MM.1S (cell line): ENCODE results near the gene C10orf90.

ENCODE experiments used
- EZH2 ChIP-seq: fragments of 300-600 bp; sonication (generic); optimal IDR thresholded peaks from 2 replicates; pipeline ENCODE3; 2017; ENCODE audit warnings: low read depth, mild to moderate bottlenecking, antibody characterized with exemption, low read length, mixed read lengths
- TF ChIP-seq, protein P1 (sequence below): fragments of 300-600 bp; sonication (generic); IDR thresholded peaks from 2 replicates; pipeline ENCODE4 v1.5.1; 2016; ENCODE audit warnings: antibody characterized with exemption, low read length, mixed read lengths

DNA sequence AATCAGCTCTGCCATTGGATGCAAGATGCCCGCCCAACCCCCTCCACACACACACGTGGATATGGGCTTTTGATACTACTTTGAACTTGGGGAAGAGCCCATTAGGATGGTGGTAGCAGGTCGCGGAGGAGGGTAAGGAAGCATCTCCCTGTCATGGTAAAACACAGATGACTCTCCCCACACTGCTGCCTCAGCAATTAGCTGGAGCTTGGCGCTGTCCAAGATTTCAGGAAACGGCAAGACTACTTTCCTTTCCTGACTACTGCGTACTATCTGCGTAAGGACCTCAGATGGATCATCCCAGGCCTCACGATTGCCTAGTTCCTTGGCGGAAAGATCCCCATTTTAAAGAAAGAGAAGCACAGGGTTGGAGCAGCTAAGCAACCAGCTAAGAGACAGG is 134.3 kb downstream of the C10orf90 start:
- no peak for TF ChIP-seq EZH2
- TF ChIP-seq, protein P1, sequence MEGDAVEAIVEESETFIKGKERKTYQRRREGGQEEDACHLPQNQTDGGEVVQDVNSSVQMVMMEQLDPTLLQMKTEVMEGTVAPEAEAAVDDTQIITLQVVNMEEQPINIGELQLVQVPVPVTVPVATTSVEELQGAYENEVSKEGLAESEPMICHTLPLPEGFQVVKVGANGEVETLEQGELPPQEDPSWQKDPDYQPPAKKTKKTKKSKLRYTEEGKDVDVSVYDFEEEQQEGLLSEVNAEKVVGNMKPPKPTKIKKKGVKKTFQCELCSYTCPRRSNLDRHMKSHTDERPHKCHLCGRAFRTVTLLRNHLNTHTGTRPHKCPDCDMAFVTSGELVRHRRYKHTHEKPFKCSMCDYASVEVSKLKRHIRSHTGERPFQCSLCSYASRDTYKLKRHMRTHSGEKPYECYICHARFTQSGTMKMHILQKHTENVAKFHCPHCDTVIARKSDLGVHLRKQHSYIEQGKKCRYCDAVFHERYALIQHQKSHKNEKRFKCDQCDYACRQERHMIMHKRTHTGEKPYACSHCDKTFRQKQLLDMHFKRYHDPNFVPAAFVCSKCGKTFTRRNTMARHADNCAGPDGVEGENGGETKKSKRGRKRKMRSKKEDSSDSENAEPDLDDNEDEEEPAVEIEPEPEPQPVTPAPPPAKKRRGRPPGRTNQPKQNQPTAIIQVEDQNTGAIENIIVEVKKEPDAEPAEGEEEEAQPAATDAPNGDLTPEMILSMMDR: no peak
